ENCODE measurements around the gene LRRC52.

GRCh38 chr1:165592945-165593823, 49.4 kb downstream of the LRRC52 start:
- TF ChIP-seq, protein P1, sequence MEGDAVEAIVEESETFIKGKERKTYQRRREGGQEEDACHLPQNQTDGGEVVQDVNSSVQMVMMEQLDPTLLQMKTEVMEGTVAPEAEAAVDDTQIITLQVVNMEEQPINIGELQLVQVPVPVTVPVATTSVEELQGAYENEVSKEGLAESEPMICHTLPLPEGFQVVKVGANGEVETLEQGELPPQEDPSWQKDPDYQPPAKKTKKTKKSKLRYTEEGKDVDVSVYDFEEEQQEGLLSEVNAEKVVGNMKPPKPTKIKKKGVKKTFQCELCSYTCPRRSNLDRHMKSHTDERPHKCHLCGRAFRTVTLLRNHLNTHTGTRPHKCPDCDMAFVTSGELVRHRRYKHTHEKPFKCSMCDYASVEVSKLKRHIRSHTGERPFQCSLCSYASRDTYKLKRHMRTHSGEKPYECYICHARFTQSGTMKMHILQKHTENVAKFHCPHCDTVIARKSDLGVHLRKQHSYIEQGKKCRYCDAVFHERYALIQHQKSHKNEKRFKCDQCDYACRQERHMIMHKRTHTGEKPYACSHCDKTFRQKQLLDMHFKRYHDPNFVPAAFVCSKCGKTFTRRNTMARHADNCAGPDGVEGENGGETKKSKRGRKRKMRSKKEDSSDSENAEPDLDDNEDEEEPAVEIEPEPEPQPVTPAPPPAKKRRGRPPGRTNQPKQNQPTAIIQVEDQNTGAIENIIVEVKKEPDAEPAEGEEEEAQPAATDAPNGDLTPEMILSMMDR (IDR thresholded peaks at IDR 0.05), result peak; percentile 87 to 97 (median 96)
- TF ChIP-seq POLR2A (IDR thresholded peaks at IDR 0.05), result no peak

Measured in Peyer's patch (tissue), 4 donors.